Endodermal cell (in vitro differentiated cells): ENCODE data around the gene MAP1LC3B. TPM values are rescaled to one million over a fixed set of nuclear protein-coding genes. Genes with fewer than 3 reads are reported as not detected.

Experiments
- DNase-seq: peaks from one replicate; pipeline ENCODE4 v3.0.0-alpha.2; 2017
- H3K27ac ChIP-seq: 2 replicates; pipeline ENCODE4 v1.5.1; 2013; ENCODE audit warnings: mild to moderate bottlenecking, low read depth, low read length, moderate library complexity
- H3K27me3 ChIP-seq: 2 replicates; pipeline ENCODE4 v1.6.1; 2013; ENCODE audit warnings: mild to moderate bottlenecking, low read length, moderate library complexity; ENCODE audit not compliant: insufficient read depth, control insufficient read depth, poor library complexity, severe bottlenecking
- H3K36me3 ChIP-seq: 2 replicates; pipeline ENCODE4 v1.7.0; 2013; ENCODE audit warnings: mild to moderate bottlenecking, low read length, moderate library complexity; ENCODE audit not compliant: control insufficient read depth, insufficient read depth
- H3K4me1 ChIP-seq: one replicate; pipeline ENCODE4 v1.7.0; 2013; ENCODE audit warnings: low read length; ENCODE audit not compliant: control insufficient read depth, insufficient read depth
- H3K4me3 ChIP-seq: 2 replicates; pipeline ENCODE4 v1.5.1; 2013; ENCODE audit warnings: mild to moderate bottlenecking, low read length, moderate library complexity
- H3K9ac ChIP-seq: 2 replicates; pipeline ENCODE4 v1.6.1; 2013; ENCODE audit warnings: mild to moderate bottlenecking, low read length, moderate library complexity; ENCODE audit not compliant: poor library complexity, severe bottlenecking; ENCODE audit errors: extremely low read depth
- H3K9me3 ChIP-seq: 2 replicates; pipeline ENCODE4 v1.6.1; 2013; ENCODE audit warnings: mild to moderate bottlenecking, low read length, moderate library complexity; ENCODE audit not compliant: control insufficient read depth
- H3K27ac Mint-ChIP-seq: 2 replicates; pipeline ENCODE4 v1.8.0; 2020; ENCODE audit warnings: mixed read lengths
- H3K27me3 Mint-ChIP-seq: 2 replicates; pipeline ENCODE4 v1.8.0; 2021; ENCODE audit warnings: mild to moderate bottlenecking, mixed read lengths; ENCODE audit not compliant: insufficient read depth
- H3K36me3 Mint-ChIP-seq: 2 replicates; pipeline ENCODE4 v1.8.0; 2020; ENCODE audit warnings: low read depth, mixed read lengths
- H3K4me1 Mint-ChIP-seq: 2 replicates; pipeline ENCODE4 v1.8.0; 2020; ENCODE audit warnings: mixed read lengths
- H3K4me3 Mint-ChIP-seq: 2 replicates; pipeline ENCODE4 v1.8.0; 2020; ENCODE audit warnings: mild to moderate bottlenecking, moderate library complexity, mixed read lengths
- H3K9me3 Mint-ChIP-seq: 2 replicates; pipeline ENCODE4 v1.8.0; 2020; ENCODE audit warnings: mild to moderate bottlenecking, mixed read lengths
- CTCF ChIP-seq: fragments of 200-600 bp; sonication (generic); conservative IDR thresholded peaks from 2 replicates; pipeline ENCODE4 v1.5.0; 2021; ENCODE audit warnings: antibody characterized with exemption, mild to moderate bottlenecking
- WGBS, 2 experiments: methylation state at CpG; one replicate each; pipeline versions ENCODE4 v1.1.5 to v1.1.7; 2013; ENCODE audit warnings: missing lambda C conversion rate in 2 of 2, mixed read lengths in 1 of 2; ENCODE audit not compliant: insufficient coverage in 1 of 2, insufficient read length in 1 of 2; 5-methylcytosine and 5-hydroxymethylcytosine counted together
- total RNA-seq, 2 donors: library from RNA; stranded (reverse); fragmentation: NEBNext Ultra II Directional in 1 of 2; extraction: Animal tissue kit (Norgen Biotek cat#: 25700) in 1 of 2; gene quantifications; 2 replicates in 1 of 2; 3 replicates in 1 of 2; pipeline ENCODE4 v1.2.1, GENCODE V29; 2021

MAP1LC3B gene
- total RNA-seq, 2 donors from 2014 or later, result 56.4 to 62.4 TPM

GRCh38 chr16:87367529-87367928 lies 24.6 kb upstream of the MAP1LC3B start:
- Histone ChIP-seq H3K9ac (no peak overlapping the region), H3K27me3 (no peaks in the 10 kb centered on the region), H3K27ac (no peak overlapping the region), H3K9me3 (no peaks in the 10 kb centered on the region), H3K4me3 (no peak overlapping the region), H3K4me1 (no peaks in the 10 kb centered on the region), H3K36me3 (peaks cover 18% of the 10 kb centered on the region)
- no peak overlapping the region for H3K27ac Mint-ChIP-seq
- peaks cover 5% of the 10 kb centered on the region for H3K36me3 Mint-ChIP-seq
- DNase-seq, result no peak
- no peak for TF ChIP-seq CTCF
- no peak overlapping the region for H3K4me3 Mint-ChIP-seq
- no peaks in the 10 kb centered on the region for H3K27me3 Mint-ChIP-seq
- no peaks in the 10 kb centered on the region for H3K4me1 Mint-ChIP-seq
- no peaks in the 10 kb centered on the region for H3K9me3 Mint-ChIP-seq
- 90 to 100% methylated on average over 7 to 9 of the region's 9 CpGs for WGBS, 2 experiments

GRCh38 chr16:87368029-87368770 lies 23.9 kb upstream of the MAP1LC3B start:
- H3K27me3 ChIP-seq, result no peaks in the 10 kb centered on the region
- Mint-ChIP-seq H3K9me3 (no peaks in the 10 kb centered on the region), H3K4me1 (no peaks in the 10 kb centered on the region), H3K27me3 (no peaks in the 10 kb centered on the region), H3K27ac (no peak overlapping the region), H3K36me3 (peaks cover 5% of the 10 kb centered on the region), H3K4me3 (no peak overlapping the region)
- DNase-seq, result no peak
- WGBS, 2 experiments, result 92 to 100% methylated on average over 2 to 5 of the region's 5 CpGs
- TF ChIP-seq CTCF, result no peak
- no peaks in the 10 kb centered on the region for H3K4me1 ChIP-seq
- H3K9ac ChIP-seq, result no peak overlapping the region
- H3K4me3 ChIP-seq, result no peak overlapping the region
- peaks cover 17% of the 10 kb centered on the region for H3K36me3 ChIP-seq
- no peaks in the 10 kb centered on the region for H3K9me3 ChIP-seq
- H3K27ac ChIP-seq, result no peak overlapping the region

- Mint-ChIP-seq H3K36me3 (peaks cover 5% of the 10 kb centered on the region), H3K27ac (no peak overlapping the region), H3K4me1 (no peaks in the 10 kb centered on the region), H3K9me3 (no peaks in the 10 kb centered on the region), H3K4me3 (no peak overlapping the region), H3K27me3 (no peaks in the 10 kb centered on the region)
- no peak for TF ChIP-seq CTCF
- Histone ChIP-seq H3K4me1 (no peaks in the 10 kb centered on the region), H3K36me3 (peaks cover 8% of the 10 kb centered on the region), H3K9me3 (no peaks in the 10 kb centered on the region), H3K9ac (no peak overlapping the region), H3K27me3 (no peaks in the 10 kb centered on the region), H3K27ac (no peak overlapping the region), H3K4me3 (no peak overlapping the region)
- WGBS, 2 experiments, result 87 to 90% methylated on average over 13 to 14 of the region's 14 CpGs
- no peak for DNase-seq
Measured at GRCh38 chr16:87369117-87369765, 22.9 kb upstream of the MAP1LC3B start.
